Left ventricle myocardium inferior (tissue), 1 donor: ENCODE measurements around the gene ANKLE1. TPM values are rescaled to one million over a fixed set of nuclear protein-coding genes. Genes with fewer than 3 reads are reported as not detected.

ENCODE experiments used
- DNase-seq: peaks from one replicate; pipeline ENCODE4 v3.0.0-alpha.2; 2020
- H3K27ac ChIP-seq: fragments of 200-600 bp; replicated peaks from 2 replicates; pipeline ENCODE4 v1.8.0; 2021
- H3K27me3 ChIP-seq: fragments of 200-600 bp; 2 replicates; pipeline ENCODE4 v1.8.0; 2021; ENCODE audit warnings: low read depth
- H3K36me3 ChIP-seq: fragments of 200-600 bp; 2 replicates; pipeline ENCODE4 v1.8.0; 2021
- H3K4me1 ChIP-seq: fragments of 200-600 bp; 2 replicates; pipeline ENCODE4 v1.8.0; 2021
- H3K4me3 ChIP-seq: fragments of 200-600 bp; 2 replicates; pipeline ENCODE4 v1.8.0; 2021; ENCODE audit warnings: mild to moderate bottlenecking, moderate library complexity
- H3K9me3 ChIP-seq: fragments of 200-600 bp; replicated peaks from 2 replicates; pipeline ENCODE4 v1.8.0; 2021
- intact Hi-C: fragments of 100-400 bp; cut with micrococcal nuclease; formaldehyde crosslinking; loops from one replicate; pipeline ENCODE4 v1.11.0; 2022
- total RNA-seq: library from RNA; stranded (reverse); fragmentation: NEBNext Ultra II Directional; extraction: Animal tissue kit (Norgen Biotek cat#: 25700); gene quantifications from one replicate; pipeline ENCODE4 v1.2.1, GENCODE V29; 2021
- TF ChIP-seq, protein P1 (sequence below): fragments of 200-600 bp; IDR thresholded peaks from 2 replicates; pipeline ENCODE4 v1.8.0; 2021; ENCODE audit warnings: antibody characterized with exemption, mild to moderate bottlenecking, borderline replicate concordance
- donor health status: DM: no; HTN: yes; CAD: no; lungs with severe emphysema.

Gene ANKLE1
- total RNA-seq, 1 donor from 2014 or later = 0.11 TPM

DNA sequence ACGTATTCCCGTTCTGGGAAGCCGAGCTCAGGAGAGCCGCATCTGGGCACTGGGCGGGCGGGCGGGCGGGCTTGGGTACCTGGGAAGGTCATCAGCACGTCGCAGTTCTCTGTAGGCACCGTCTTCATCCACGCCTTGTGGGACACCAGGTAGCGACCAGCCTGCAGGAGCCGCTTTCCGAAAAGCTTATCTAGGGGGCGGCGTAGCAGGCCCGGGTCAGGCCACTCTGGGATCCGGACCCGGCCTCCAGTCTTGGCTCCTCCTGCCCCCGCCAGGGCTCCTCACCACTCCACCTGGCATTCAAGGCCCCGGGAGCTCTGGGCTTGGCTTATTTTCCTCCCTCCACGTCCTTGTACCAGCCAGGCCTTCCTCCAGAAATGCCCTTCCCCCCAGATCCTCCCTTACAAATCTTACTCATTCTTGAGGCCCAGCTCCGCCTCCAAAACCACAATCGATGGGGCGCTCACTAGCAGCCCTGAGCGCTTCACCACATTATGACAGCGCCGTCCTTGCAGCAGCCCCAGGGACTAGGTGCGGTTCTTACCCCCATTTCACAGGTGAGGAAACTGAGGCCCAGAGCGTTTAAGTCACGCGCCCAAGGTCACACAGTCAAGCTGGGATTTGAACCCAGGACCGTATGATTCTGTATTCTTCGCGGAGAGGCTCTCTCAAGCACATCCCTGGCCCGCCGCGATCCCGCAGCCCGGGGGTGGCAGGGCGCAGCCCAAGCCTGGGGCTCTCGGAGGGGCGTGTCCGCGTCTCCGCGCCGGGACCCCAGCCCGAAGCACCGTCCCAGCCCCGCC lies 52.1 kb downstream of the ANKLE1 start:
- Histone ChIP-seq H3K9me3 (no peaks in the 10 kb centered on the region), H3K27me3 (no peaks in the 10 kb centered on the region), H3K36me3 (no peaks in the 10 kb centered on the region), H3K27ac (peak overlapping the region; percentile 82), H3K4me3 (peak overlapping the region; percentile 87), H3K4me1 (peaks cover 50% of the 10 kb centered on the region)
- intact Hi-C loops = no loop called here
- TF ChIP-seq, protein P1, sequence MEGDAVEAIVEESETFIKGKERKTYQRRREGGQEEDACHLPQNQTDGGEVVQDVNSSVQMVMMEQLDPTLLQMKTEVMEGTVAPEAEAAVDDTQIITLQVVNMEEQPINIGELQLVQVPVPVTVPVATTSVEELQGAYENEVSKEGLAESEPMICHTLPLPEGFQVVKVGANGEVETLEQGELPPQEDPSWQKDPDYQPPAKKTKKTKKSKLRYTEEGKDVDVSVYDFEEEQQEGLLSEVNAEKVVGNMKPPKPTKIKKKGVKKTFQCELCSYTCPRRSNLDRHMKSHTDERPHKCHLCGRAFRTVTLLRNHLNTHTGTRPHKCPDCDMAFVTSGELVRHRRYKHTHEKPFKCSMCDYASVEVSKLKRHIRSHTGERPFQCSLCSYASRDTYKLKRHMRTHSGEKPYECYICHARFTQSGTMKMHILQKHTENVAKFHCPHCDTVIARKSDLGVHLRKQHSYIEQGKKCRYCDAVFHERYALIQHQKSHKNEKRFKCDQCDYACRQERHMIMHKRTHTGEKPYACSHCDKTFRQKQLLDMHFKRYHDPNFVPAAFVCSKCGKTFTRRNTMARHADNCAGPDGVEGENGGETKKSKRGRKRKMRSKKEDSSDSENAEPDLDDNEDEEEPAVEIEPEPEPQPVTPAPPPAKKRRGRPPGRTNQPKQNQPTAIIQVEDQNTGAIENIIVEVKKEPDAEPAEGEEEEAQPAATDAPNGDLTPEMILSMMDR = no peak
- DNase-seq = no peak

DNA sequence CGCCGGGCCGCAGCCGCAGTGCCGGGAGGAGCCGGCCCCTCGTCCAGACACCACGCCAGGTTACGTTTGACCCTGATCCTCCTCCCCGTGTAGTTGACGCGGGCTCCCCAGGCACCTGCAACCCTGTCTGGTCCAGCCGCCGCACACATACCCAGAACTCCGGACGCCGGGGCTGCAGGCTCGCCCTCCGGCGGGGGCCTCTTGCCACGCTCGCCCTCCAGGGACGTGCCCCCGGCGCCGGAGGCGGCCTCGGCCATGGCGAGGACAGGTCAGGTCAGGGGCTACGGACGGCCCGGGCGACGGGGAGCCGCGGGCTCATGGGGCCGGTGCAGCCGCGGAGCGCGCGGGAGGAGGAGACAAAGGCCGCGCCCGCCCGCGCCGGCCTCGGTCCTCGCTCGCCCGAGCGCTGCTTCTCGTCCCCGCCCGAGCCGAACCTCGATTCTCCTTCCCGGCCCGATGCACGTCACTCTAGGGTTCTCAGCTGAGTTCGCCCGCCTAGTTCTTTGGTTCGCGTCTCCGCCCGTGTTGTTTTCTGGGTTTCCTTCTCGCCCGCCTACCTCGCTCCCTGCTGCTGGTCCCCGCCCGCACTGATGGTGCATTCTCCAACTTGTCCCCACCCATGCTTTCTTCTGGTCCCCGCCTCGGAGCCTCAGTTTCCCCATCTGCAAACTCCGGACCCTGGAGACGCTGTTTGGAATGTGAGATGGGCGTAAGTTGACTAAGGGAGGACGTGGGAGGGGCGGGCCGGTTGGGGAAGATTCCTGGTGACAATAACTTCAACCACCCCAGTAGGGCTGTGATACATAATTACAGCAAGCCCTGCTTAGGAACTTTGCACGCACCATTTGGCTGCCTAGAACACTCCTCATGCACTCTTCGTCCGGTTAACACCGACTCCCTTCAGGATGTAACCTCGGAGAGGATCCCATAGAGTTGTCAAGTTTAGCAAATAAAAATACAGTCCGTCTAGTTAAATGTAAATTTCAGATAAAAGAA lies 53.0 kb downstream of the ANKLE1 start, which contains the start of gene ANO8:
TSS of gene ANO8 (minus strand) at position 442 of the 996 bp plus-strand sequence. CDS start at position 257, 185 bp downstream.
- H3K4me1 ChIP-seq = peaks cover 47% of the 10 kb centered on the region
- H3K9me3 ChIP-seq = no peaks in the 10 kb centered on the region
- intact Hi-C loops = no loop called here
- TF ChIP-seq, protein P1 = no peak
- DNase-seq = peak; percentile 96
- H3K4me3 ChIP-seq = peak within 1 kb of the TSS; percentile 87
- H3K27me3 ChIP-seq = no peaks in the 10 kb centered on the region
- no peaks in the 10 kb centered on the region for H3K36me3 ChIP-seq
- H3K27ac ChIP-seq = peak within 1 kb of the TSS; percentile 82

DNA sequence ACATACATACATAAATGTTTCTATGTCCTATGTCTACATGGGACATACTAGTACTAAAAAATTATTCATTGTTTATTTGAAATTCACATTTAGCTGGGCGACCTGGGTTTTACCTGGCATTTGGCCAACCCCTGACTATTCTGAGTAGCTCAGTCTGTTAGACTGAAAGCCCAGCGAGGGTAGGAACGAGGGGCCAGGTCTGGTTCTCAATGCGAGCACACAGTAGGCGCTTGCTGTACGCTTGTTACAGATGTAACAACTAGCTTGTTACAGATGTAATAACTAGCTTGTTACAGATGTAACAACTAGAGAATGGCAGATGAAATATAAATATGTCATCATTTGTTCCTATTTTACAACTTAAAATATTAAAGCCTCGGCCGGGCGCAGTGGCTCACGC lies 53.9 kb downstream of the ANKLE1 start:
- no peak for DNase-seq
- Histone ChIP-seq H3K4me3 (peak overlapping the region; percentile 87), H3K27me3 (no peaks in the 10 kb centered on the region), H3K4me1 (peaks cover 47% of the 10 kb centered on the region), H3K36me3 (no peaks in the 10 kb centered on the region), H3K27ac (peak overlapping the region; percentile 82), H3K9me3 (no peaks in the 10 kb centered on the region)
- TF ChIP-seq, protein P1 = no peak
- intact Hi-C loops = no loop called here

Other genes starting within 250 kb of the ANKLE1 start
- 3.5 TPM for gene HAUS8, start 206.4 kb upstream of the ANKLE1 start, total RNA-seq
- 30.7 TPM for gene MYO9B, start 206.1 kb upstream of the ANKLE1 start, total RNA-seq
- gene USE1, start 66.5 kb upstream of the ANKLE1 start, total RNA-seq = 27.5 TPM
- 21.2 TPM for gene OCEL1, start 55.7 kb upstream of the ANKLE1 start, total RNA-seq
- 60.1 TPM for gene NR2F6, start 36.0 kb upstream of the ANKLE1 start, total RNA-seq
- gene USHBP1, start 17.2 kb upstream of the ANKLE1 start, total RNA-seq = 7.0 TPM
- 72.7 TPM for gene BABAM1, start 14.5 kb upstream of the ANKLE1 start, total RNA-seq
- gene ABHD8, start 21.5 kb downstream of the ANKLE1 start, total RNA-seq = 11.7 TPM
- gene MRPL34, start 24.0 kb downstream of the ANKLE1 start, total RNA-seq = 206 TPM
- gene DDA1, start 27.7 kb downstream of the ANKLE1 start, total RNA-seq = 35.7 TPM
- 6.8 TPM for gene ANO8, start 53.0 kb downstream of the ANKLE1 start, total RNA-seq
- gene GTPBP3, start 55.7 kb downstream of the ANKLE1 start, total RNA-seq = 10.8 TPM
- 36.9 TPM for gene PLVAP, start 95.4 kb downstream of the ANKLE1 start, total RNA-seq
- not detected for gene CCDC194, start 112.3 kb downstream of the ANKLE1 start, total RNA-seq
- gene BST2, start 123.7 kb downstream of the ANKLE1 start, total RNA-seq = 42.2 TPM
- 19.6 TPM for gene MVB12A, start 138.1 kb downstream of the ANKLE1 start, total RNA-seq
- gene TMEM221, start 166.8 kb downstream of the ANKLE1 start, total RNA-seq = 0.14 TPM
- gene NXNL1, start 179.0 kb downstream of the ANKLE1 start, total RNA-seq = 0.33 TPM
- 59.3 TPM for gene SLC27A1, start 188.6 kb downstream of the ANKLE1 start, total RNA-seq
- 19.9 TPM for gene PGLS, start 229.7 kb downstream of the ANKLE1 start, total RNA-seq